Activated CD8-positive, alpha-beta memory T cell treated with anti-CD3 and anti-CD28 coated beads, Interleukin-2, amount 50 U/mL, for 24 hours (primary cell): ENCODE data around the gene MAN1A2.
"Not testable (repeated sequence)": the region's sequence is repeated elsewhere in the genome, so short reads cannot be mapped to it uniquely, and the experiment has no call there.

Experiments used
- DNase-seq: peaks from one replicate; pipeline ENCODE4 v3.0.0-alpha.2; 2020; ENCODE audit errors: extremely low read depth

The MAN1A2 gene

GRCh38 chr1:117558451-117558850 lies 191.2 kb downstream of the MAN1A2 start:
- DNase-seq, result not testable (repeated sequence)

- no peak for DNase-seq
Measured at GRCh38 chr1:117559139-117559538, 191.9 kb downstream of the MAN1A2 start.

- no peak for DNase-seq
Measured at GRCh38 chr1:117559985-117560384, 192.7 kb downstream of the MAN1A2 start.

GRCh38 chr1:117561071-117561470 lies 193.8 kb downstream of the MAN1A2 start:
- no peak for DNase-seq

- DNase-seq, result no peak
Measured at GRCh38 chr1:117561551-117561950, 194.3 kb downstream of the MAN1A2 start.

GRCh38 chr1:117562581-117563491 lies 195.6 kb downstream of the MAN1A2 start:
- no peak for DNase-seq

- no peak for DNase-seq
Measured at GRCh38 chr1:117563492-117563875, 196.2 kb downstream of the MAN1A2 start.

- no peak for DNase-seq
Measured at GRCh38 chr1:117564227-117565075, 197.2 kb downstream of the MAN1A2 start.

GRCh38 chr1:117565076-117565556 lies 197.9 kb downstream of the MAN1A2 start:
- DNase-seq, result no peak

- no peak for DNase-seq
Measured at GRCh38 chr1:117565745-117566455, 198.7 kb downstream of the MAN1A2 start.

DNA sequence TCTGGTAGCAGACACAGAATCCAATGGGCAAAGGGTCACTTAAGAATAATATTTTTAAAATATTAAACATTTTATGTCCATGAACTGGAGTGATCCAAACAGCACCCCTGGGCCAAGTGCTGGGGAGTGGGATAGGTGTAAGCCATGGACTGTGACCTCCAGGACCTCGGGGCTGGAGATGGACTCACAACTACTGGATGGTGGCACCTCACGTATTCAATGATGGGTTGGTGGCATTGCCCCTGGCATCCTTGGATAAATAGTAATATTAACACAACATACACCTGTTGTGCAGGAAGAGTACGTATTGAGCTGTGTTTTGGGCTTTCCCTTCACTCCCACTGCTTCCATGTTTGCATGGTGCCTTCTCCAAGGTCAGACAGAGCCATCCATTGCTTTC lies 199.3 kb downstream of the MAN1A2 start:
- DNase-seq, result no peak

DNA sequence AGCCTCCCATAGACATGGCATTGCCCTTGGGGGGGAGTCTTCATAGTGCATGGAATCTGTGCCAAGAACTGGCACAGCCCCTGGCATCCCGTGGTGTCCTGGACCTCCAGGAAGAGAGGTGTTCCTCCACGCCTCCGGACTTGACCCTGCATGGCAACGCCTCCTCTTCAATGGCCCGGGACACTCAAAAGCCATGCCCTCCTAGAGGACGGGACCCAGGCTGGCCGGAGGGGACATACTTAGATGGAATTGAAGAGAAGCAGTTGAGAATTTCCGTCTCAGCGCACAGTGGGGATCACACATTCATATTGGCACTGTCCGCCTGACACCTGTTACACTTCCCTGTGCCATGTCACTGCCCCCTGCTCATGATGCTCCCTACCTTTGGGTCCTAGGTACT lies 200.2 kb downstream of the MAN1A2 start:
- DNase-seq, result no peak

DNA sequence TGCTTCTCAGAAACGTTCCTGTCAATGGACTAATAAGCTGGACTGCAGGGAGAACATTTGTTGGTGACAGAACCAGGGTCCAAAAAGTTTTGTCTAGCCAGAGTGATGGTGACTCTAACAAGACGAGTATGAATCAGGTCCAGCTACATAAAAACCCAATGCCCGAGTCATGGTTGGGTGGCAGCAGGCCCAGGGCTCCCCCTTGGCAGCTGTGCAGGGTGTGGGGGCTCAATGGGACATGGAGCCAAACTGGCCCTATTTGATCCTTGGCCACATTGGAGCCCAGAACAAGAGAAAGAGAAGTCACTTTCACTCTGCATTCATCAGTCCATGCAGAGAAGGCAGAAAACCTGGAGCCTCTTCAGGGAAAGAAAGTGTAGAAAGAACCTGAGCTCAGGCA lies 200.7 kb downstream of the MAN1A2 start:
- DNase-seq, result no peak

GRCh38 chr1:117568999-117569398 lies 201.8 kb downstream of the MAN1A2 start:
- DNase-seq, result no peak

GRCh38 chr1:117569856-117570255 lies 202.6 kb downstream of the MAN1A2 start:
- DNase-seq, result no peak

GRCh38 chr1:117570988-117571409 lies 203.8 kb downstream of the MAN1A2 start:
- DNase-seq, result no peak

DNA sequence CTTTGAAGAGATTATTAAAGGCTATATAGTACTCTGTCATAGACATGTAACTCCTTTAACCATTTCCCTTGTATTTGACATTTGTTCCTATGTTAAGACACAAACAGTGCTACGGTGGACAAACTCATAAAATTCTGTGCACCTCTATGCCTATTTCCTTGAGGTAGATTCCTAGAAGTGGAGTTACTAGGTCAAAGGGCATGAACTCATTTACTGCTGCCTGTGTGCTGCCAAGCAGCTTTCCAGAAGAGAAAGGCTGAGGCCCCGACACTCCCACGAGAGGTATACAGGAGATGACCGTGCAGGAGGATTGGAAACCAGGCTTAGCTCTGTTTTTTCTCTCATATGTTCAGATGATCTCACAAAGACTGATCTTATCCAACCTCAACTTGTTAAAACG lies 204.2 kb downstream of the MAN1A2 start:
- DNase-seq, result no peak

GRCh38 chr1:117572546-117572945 lies 205.3 kb downstream of the MAN1A2 start:
- no peak for DNase-seq

GRCh38 chr1:117573386-117574023 lies 206.3 kb downstream of the MAN1A2 start:
- no peak for DNase-seq

DNA sequence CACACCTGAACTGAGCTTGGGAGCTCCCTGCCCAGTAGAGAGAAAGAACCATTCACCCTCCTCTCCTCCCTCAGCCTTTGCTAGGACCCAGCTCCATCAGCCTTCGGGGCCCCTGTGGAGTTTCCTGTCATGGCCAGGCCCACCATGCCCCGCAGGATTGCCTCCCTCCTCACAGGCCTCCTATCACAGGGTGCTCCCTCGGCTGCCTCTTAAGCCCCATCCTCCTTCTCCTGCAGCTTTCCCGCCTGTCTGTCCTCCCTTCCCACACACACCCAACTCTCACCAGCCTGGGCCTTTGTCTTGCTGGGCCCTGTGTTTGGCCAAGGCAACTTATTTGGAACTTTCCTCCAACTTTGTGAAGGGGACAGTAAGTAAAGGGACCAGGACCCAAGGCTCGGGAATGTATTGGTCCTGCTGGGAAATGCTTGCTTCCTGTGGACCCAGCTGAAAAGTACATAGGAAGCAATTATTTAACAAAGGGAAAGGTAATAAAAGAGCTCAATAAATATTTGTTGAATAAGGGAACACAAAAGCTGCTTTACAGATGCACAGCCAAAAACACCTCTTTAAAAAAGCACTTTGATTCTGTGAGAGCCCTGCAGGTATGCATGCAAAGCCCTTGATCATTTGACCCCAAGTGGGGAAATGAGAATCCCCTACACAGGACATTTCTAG lies 207.0 kb downstream of the MAN1A2 start:
- DNase-seq, result no peak
